Amniotic stem cell (primary cell): ENCODE results near the gene RNF227.

Experiments used
- DNase-seq: peaks from one replicate; lab custom pipeline; 2025; lab: John Stamatoyannopoulos, UW

Gene RNF227

GRCh38 chr17:7889166-7889955 lies 26.7 kb downstream of the RNF227 start:
- DNase-seq: peak; percentile 61

DNA sequence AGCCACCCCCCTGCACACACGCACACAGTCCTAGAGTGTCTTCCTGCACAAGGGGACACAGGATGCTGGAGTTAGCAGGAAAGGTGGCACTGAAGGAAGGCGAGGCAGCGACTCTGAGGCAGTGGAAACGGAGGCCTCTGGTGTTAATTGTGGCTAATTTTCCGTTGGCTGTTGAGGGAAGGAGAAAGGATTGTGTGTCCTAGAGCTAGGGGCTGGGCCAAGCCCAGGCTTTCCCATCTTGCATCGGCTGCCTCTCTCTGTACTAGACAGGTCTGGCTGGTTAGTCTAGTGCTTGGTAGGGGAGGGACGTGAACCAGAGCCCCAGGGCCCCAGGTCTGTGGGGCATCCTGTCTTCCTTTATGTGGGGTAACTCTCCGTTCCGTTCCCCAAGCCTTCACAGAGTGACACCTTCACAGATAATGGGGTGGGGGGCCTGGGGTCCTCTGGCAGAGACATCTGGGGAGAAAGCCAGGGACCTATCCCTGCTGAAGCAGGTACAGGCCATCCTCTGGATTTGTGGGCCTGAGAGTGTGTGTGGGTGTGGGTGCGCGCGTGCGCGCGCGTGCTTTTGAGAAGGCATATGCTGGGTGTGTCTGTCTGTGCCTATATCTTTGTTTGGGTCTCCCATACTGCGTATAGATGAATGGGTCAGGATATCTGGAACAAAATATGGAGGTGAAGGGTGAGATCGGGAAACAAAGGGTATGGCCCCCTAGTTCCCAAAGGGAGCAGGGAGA lies 27.7 kb downstream of the RNF227 start, which contains the start of gene CHD3:
Gene CHD3, plus strand, starts transcription at position 606 of the 737 bp plus-strand sequence. CDS start 212 bp downstream, outside the sequence.
- no peak for DNase-seq

DNA sequence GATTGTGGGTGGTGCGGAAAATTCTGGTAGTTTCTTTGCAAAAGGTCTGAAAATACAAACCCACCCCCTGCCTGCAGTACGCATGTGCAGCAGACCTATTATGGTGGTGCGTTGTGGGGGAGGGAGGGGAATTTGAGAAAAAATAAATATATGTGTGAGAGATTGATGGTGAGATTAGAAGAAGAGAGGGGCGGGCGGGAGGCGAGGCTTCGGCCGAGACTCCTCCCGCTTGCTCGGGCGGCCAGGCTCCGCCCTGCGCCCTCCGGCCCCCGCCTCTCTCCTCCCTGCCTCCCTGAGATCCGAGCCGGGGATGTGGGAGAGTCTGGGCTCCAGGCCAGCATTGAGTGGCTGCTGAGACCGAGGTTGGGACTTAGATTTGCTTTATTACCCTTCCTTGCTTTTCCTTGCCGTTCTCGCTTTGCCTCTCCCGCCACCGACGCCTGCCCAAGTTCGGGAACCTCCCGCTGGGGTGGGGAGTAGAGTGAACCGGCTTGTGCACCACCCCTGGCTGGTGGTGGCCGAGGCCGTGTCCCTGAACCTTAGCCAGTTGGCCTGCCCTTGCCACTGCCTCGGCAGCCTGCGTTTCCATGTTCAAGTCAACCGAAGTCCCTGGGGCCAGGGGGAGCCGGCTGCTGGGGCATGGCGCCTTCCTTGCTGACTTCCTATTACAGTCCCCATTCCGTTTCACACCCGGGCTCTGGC lies 28.5 kb downstream of the RNF227 start:
- DNase-seq: peak; percentile 97

GRCh38 chr17:7887038-7887481 lies 29.0 kb downstream of the RNF227 start:
- no peak for DNase-seq

DNA sequence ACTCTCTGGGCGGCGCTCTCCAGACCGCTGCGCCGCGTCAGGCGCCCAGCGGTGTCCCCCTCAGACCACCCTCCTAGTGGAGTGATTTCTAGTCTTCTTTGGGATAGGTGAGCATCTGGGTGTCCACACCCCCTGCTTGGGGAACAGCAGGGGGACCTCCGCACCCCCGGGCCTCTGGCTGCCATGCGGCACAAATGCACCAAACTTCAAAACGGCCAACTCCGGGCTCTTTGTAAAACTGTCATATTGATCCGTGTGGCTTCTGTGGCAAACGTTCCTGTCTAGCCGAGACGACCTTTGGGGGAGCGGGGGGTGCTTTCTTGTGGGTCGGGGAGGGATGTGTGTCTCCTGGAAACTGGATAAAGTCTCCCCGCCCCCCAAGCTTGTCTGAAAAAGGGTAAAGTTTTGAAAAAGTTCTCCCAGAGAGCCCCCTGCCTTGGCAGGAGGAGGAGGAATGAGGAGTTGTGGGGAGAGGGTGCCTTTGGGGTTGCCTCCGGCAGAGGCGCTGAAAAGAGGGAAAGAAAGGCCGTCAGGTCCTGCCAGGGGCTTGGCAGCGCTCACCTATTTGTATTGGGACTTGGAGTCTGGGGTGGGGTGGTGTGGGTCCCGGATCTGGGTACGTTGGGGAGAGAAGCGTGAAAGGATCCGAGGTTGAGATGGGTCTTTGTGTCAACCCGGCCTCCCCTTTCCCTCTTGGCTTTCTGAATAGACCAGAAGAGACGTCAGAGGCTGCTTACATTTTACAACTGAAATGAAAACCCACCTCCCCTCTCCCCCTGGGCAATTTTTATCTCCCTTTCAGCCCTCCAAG lies 29.7 kb downstream of the RNF227 start:
- no peak for DNase-seq

DNA sequence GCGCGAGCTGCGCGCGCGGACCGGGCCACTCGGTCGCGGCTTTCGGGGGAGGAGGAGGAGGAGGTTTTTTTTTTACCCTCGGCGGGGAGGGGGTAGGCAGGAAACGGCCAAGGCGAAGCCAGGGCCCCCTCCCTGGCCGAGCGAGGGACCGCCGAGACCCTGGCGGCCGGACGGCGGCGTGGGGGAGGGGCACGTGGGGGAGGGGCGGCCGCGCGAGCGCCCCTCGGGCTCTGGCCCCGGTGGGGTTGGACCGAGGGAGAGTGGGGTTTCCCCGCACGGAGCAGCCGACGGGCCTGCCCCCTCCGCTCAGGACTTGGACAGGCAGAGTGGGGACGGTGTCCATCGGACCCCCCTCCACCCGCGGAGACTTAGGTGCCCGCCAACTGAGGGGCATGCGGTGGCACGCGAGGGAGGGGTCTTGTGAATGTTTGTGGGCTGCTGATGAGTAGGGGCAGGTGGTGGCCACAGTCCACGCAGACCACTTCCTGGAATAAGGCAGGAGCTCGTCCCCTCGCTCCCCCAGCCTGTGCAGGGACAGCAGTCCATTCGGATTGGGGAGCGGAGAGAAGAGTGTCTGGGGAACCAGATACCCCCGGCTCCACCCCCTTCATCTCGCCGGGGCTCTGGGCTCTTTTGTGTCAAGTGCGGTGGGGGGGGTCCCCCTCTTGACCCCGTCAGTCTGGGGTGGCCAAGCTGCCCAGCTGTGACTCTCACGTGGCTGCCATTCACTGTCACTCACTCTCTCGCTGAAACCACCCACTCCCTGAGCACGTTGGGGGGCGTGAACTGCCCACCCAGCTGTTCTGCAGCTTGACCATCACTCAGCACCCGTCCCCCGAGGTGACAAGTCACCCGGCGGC lies 30.5 kb downstream of the RNF227 start:
- no peak for DNase-seq

- no peak for DNase-seq
These were observed 31.3 kb downstream of the RNF227 start for GRCh38 chr17:7884581-7885366.

GRCh38 chr17:7883781-7884386 lies 32.2 kb downstream of the RNF227 start:
- DNase-seq: no peak

DNA sequence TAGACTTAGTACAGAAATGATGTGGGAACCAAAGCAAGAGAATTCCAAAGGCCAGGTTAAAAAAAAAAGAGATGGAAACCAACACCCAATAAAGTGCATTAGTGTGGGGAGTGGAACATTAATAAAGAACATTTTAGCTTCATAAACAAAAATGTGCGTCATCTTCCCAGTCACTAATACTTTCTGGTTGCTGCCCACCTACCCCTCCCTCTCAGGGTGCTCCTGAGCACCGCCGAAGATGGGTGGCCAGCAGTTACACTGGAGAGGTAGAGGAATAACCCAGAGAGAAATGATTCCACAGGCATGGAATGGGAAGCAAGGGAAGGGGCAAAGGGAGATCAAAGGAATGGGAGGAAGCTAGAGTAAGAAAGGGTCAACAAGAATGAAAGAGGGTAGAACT lies 33.5 kb downstream of the RNF227 start:
- no peak for DNase-seq

DNA sequence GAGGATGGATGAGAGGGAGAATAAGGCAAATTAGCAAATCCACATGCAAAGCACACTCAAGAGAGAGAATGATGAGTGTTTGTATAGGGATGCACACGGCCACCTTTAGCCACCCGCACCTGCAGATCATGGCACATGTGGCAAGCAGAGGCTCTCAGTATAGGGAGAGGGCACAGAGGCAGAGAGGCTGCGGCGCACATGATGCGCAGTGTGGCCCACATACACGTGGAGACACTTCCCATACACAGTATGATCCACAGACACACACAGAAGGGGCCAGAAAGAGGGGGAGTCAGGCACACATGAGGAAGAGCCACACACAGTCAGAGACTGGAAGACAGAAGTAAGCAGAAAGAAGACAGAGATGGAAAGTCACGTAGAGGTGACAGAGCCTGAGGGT lies 34.0 kb downstream of the RNF227 start:
- DNase-seq: no peak

GRCh38 chr17:7881276-7882054 lies 34.6 kb downstream of the RNF227 start:
- no peak for DNase-seq

DNA sequence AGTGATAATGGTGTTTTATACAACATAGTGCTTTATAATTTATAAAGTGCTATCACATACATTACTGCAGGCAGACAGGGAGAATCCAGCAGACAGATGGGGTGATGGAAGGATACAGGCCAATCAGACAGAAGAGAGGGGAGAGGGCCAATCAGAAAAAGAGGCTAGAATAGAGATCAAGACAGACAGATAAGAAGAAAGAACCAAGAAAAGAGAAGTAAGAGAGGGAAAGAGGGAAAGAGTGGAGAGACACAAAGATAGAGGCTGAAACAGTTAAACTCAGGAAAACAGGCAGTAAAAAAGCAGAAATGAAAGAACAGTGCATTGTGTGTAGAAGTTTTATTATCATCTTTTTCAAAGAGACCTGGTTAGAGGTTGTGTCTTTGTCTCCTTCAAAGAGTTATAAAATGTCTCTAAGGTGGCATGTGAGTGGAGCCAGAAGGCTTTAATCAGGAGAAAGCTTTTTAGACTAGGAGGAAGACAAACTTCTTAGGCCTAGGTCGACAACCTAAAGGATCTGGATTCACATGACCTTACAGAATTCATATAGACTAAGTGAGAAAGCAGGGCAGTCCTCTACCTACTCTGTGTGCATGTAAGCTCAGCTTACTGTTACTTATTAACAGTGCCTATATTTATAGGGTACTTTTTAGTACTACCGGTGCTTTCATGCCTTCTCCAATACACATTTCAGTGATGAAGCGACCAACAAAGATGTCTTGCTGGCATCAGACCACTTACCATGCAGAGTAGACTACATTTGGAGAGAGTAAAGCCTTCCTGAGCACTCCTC lies 35.8 kb downstream of the RNF227 start:
- DNase-seq: no peak

- no peak for DNase-seq
These were observed 37.9 kb downstream of the RNF227 start for GRCh38 chr17:7878234-7878633.

DNA sequence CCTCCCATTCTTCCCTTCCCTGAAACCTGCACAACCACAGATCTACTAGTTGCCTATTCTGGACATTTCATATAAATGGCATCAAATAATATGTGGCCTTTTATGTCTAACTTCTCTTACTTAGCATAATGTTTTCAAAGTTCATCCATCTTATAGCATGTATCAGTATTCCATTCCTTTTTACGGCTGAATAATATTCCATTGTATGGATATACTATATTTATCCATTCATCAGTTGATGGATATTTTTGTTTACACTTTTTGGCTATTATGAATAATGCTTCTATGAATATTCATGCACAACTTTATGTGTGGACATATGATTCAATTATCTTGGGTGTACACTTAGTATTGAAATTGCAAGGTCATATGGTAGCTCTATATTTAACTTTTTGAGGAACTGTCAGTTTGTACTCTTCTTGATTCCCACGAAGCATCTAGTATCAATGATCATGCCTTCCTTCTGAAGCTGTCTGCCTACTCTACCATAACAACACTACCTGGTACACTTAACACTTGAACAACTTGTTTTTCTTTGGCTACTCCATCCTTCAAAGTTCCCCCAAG lies 40.2 kb downstream of the RNF227 start:
- DNase-seq: no peak

DNA sequence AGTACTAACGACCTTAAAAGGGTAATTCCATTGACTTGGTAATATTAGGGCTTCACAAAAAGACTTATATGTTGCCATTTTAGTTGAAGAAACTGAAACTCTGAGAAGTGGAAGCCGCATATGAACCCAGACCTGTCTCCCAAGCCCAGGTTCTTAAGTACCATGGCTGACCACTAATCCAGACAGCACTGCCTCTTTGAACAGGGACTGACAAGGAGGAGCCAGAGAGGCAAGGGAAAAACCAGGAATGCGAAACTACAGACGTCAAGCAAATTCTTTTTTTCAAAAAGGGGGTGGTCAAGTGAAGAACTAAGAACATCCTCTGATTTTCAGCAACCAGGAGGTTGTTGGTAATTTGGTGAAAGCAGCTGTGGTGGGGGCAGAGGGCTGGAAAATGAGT lies 43.0 kb downstream of the RNF227 start:
- no peak for DNase-seq

- no peak for DNase-seq
These were observed 48.2 kb downstream of the RNF227 start for GRCh38 chr17:7867881-7868329.

GRCh38 chr17:7864995-7865650 lies 51.0 kb downstream of the RNF227 start:
- DNase-seq: no peak
